ENCODE measurements around the gene NUCB1. TPM values are rescaled to one million over a fixed set of nuclear protein-coding genes. Genes with fewer than 3 reads are reported as not detected.

Gene NUCB1
- total and polyA plus RNA-seq, 9 of the 15 experiments (the other 6 are each of a cell fraction or from before 2014, with no cell fraction given): 3.1 to 153 (median 71.7) TPM

DNA sequence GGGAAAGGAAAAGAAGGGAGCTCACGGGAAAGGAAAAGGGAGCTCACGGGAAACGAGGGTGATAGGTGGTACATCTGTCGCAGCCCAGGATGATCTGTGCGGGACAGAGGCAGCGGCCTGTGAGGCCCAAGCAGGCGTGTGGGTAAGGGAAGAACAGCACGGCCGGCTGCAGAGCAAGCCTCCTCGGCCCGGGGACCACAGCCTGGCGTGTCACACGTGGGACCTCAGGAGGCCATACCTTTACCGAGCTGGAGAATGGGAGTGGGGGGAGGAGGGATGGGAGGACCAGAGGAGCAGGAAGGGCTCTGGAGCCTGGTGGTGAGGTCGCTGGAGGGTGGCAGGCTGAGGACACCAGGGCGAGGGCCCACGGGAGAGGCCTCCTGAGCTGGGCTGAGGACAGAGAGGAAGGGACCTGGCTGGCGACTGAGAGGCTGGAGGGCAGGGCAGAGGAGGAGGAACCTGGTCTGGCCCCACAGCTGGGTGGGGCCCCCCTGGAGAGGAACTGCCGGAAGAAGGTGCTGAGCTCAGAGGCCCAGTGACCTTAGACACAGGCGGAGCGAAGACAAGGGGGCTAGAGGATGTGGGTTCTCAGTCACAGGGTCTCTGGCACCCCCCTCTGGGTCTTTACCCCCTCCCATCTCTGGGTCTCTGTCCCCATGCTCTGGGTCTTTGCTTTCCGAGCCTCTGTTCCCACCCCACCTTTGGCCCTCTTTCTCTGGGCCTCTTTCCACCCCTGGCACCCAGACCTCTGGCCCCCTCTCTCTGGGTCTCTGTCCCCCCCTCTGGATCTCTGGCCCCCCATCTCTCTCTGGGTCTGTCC is 62.1 kb downstream of the NUCB1 start (continued):
- TF ChIP-seq JUN (IDR thresholded peaks at IDR 0.05; ENCODE audit: borderline replicate concordance, low read depth, low read length): no peak
- no peak for TF ChIP-seq JUN (CRISPR knock-in tag; IDR thresholded peaks at IDR 0.05; ENCODE audit: borderline replicate concordance)
- TF ChIP-seq, protein P1, sequence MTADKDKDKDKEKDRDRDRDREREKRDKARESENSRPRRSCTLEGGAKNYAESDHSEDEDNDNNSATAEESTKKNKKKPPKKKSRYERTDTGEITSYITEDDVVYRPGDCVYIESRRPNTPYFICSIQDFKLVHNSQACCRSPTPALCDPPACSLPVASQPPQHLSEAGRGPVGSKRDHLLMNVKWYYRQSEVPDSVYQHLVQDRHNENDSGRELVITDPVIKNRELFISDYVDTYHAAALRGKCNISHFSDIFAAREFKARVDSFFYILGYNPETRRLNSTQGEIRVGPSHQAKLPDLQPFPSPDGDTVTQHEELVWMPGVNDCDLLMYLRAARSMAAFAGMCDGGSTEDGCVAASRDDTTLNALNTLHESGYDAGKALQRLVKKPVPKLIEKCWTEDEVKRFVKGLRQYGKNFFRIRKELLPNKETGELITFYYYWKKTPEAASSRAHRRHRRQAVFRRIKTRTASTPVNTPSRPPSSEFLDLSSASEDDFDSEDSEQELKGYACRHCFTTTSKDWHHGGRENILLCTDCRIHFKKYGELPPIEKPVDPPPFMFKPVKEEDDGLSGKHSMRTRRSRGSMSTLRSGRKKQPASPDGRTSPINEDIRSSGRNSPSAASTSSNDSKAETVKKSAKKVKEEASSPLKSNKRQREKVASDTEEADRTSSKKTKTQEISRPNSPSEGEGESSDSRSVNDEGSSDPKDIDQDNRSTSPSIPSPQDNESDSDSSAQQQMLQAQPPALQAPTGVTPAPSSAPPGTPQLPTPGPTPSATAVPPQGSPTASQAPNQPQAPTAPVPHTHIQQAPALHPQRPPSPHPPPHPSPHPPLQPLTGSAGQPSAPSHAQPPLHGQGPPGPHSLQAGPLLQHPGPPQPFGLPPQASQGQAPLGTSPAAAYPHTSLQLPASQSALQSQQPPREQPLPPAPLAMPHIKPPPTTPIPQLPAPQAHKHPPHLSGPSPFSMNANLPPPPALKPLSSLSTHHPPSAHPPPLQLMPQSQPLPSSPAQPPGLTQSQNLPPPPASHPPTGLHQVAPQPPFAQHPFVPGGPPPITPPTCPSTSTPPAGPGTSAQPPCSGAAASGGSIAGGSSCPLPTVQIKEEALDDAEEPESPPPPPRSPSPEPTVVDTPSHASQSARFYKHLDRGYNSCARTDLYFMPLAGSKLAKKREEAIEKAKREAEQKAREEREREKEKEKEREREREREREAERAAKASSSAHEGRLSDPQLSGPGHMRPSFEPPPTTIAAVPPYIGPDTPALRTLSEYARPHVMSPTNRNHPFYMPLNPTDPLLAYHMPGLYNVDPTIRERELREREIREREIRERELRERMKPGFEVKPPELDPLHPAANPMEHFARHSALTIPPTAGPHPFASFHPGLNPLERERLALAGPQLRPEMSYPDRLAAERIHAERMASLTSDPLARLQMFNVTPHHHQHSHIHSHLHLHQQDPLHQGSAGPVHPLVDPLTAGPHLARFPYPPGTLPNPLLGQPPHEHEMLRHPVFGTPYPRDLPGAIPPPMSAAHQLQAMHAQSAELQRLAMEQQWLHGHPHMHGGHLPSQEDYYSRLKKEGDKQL (CRISPR knock-in tag; IDR thresholded peaks at IDR 0.05; ENCODE audit: borderline replicate concordance): no peak
- TF ChIP-seq, protein P2, sequence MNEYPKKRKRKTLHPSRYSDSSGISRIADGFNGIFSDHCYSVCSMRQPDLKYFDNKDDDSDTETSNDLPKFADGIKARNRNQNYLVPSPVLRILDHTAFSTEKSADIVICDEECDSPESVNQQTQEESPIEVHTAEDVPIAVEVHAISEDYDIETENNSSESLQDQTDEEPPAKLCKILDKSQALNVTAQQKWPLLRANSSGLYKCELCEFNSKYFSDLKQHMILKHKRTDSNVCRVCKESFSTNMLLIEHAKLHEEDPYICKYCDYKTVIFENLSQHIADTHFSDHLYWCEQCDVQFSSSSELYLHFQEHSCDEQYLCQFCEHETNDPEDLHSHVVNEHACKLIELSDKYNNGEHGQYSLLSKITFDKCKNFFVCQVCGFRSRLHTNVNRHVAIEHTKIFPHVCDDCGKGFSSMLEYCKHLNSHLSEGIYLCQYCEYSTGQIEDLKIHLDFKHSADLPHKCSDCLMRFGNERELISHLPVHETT (CRISPR knock-in tag; conservative IDR thresholded peaks at IDR 0.05 in 1 of 2, IDR thresholded peaks at IDR 0.05 in 1 of 2): no peak; a peak in 1 of 4 replicates
- no peak for TF ChIP-seq SMAD2 (IDR thresholded peaks at IDR 0.05; ENCODE audit: low read depth, low read length)
- peak; percentile 43 for TF ChIP-seq PML (IDR thresholded peaks at IDR 0.05; ENCODE audit: low read length)
- peak in 1 of 2 experiments; percentile 77; a peak in 1 of 4 replicates for TF ChIP-seq SRF (CRISPR knock-in tag; IDR thresholded peaks at IDR 0.05)
- TF ChIP-seq FOXA1 (IDR thresholded peaks at IDR 0.05; ENCODE audit: borderline replicate concordance): no peak
- TF ChIP-seq KDM4B (IDR thresholded peaks at IDR 0.05; ENCODE audit: borderline replicate concordance in 2 of 2, low read depth in 1 of 2): peak in 1 of 2 experiments; percentile 70; a peak in 1 of 4 replicates
- TF ChIP-seq, protein P3, sequence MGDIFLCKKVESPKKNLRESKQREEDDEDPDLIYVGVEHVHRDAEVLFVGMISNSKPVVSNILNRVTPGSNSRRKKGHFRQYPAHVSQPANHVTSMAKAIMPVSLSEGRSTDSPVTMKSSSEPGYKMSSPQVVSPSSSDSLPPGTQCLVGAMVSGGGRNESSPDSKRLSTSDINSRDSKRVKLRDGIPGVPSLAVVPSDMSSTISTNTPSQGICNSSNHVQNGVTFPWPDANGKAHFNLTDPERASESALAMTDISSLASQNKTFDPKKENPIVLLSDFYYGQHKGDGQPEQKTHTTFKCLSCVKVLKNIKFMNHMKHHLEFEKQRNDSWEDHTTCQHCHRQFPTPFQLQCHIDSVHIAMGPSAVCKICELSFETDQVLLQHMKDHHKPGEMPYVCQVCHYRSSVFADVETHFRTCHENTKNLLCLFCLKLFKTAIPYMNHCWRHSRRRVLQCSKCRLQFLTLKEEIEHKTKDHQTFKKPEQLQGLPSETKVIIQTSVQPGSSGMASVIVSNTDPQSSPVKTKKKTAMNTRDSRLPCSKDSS (IDR thresholded peaks at IDR 0.05; ENCODE audit: low read depth, partially characterized antibody): no peak
- TF ChIP-seq EGR1 (conservative IDR thresholded peaks at IDR 0.05): no peak
- TF ChIP-seq, protein P4, sequence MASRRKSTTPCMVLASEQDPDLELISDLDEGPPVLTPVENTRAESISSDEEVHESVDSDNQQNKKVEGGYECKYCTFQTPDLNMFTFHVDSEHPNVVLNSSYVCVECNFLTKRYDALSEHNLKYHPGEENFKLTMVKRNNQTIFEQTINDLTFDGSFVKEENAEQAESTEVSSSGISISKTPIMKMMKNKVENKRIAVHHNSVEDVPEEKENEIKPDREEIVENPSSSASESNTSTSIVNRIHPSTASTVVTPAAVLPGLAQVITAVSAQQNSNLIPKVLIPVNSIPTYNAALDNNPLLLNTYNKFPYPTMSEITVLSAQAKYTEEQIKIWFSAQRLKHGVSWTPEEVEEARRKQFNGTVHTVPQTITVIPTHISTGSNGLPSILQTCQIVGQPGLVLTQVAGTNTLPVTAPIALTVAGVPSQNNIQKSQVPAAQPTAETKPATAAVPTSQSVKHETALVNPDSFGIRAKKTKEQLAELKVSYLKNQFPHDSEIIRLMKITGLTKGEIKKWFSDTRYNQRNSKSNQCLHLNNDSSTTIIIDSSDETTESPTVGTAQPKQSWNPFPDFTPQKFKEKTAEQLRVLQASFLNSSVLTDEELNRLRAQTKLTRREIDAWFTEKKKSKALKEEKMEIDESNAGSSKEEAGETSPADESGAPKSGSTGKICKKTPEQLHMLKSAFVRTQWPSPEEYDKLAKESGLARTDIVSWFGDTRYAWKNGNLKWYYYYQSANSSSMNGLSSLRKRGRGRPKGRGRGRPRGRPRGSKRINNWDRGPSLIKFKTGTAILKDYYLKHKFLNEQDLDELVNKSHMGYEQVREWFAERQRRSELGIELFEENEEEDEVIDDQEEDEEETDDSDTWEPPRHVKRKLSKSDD (conservative IDR thresholded peaks at IDR 0.05; ENCODE audit: low read length): no peak
- TF ChIP-seq LCOR (CRISPR knock-in tag; IDR thresholded peaks at IDR 0.05): no peak
- peak; percentile 90 for TF ChIP-seq POLR2A (conservative IDR thresholded peaks at IDR 0.05)
- TF ChIP-seq BACH1 (tag; IDR thresholded peaks at IDR 0.05): no peak
